GM18508 (cell line): Measurements from ENCODE around the gene PECR.
A peak's percentile ranks its signal among the peaks of the same experiment; 100 is the strongest.

Experiments
- ATAC-seq: cut with Tn5 transposase; IDR thresholded peaks from one replicate; pipeline ENCODE4 v1.9.1; 2021; ENCODE audit warnings: moderate number of reproducible peaks; ENCODE audit not compliant: insufficient read depth, unreplicated experiment

Gene PECR

GRCh38 chr2:216081487-216082116, at the start of gene PECR, which contains the start of gene TMEM169:
Gene PECR (minus strand): TSS chr2:216081809. CDS start chr2:216081741, 68 bp downstream.
Gene TMEM169 (plus strand): TSS chr2:216081919. CDS start chr2:216095964, 14,045 bp downstream.
- peak; percentile 73 for ATAC-seq

GRCh38 chr2:216130346-216130971, 48.9 kb upstream of the PECR start:
- ATAC-seq: no peak

GRCh38 chr2:216126943-216127342, 45.3 kb upstream of the PECR start:
- ATAC-seq: no peak

- ATAC-seq: no peak
Observed at GRCh38 chr2:216121255-216121654, 39.6 kb upstream of the PECR start.

GRCh38 chr2:216119986-216120385, 38.4 kb upstream of the PECR start:
- no peak for ATAC-seq

- no peak for ATAC-seq
Observed at GRCh38 chr2:216119146-216119545, 37.5 kb upstream of the PECR start.

GRCh38 chr2:216118474-216118873, 36.9 kb upstream of the PECR start:
- no peak for ATAC-seq

- no peak for ATAC-seq
Observed at GRCh38 chr2:216117561-216118340, 36.1 kb upstream of the PECR start.

- ATAC-seq: no peak
Observed at GRCh38 chr2:216116418-216116817, 34.8 kb upstream of the PECR start.

- peak; percentile 24 for ATAC-seq
Observed at GRCh38 chr2:216114714-216115531, 33.3 kb upstream of the PECR start.

GRCh38 chr2:216114382-216114713, 32.7 kb upstream of the PECR start:
- no peak for ATAC-seq

GRCh38 chr2:216113572-216113971, 32.0 kb upstream of the PECR start:
- peak; percentile 55 for ATAC-seq

- no peak for ATAC-seq
Observed at GRCh38 chr2:216112926-216113325, 31.3 kb upstream of the PECR start.

GRCh38 chr2:216111122-216111521, 29.5 kb upstream of the PECR start:
- ATAC-seq: no peak

GRCh38 chr2:216110620-216111019, 29.0 kb upstream of the PECR start:
- no peak for ATAC-seq

- no peak for ATAC-seq
Observed at GRCh38 chr2:216109962-216110614, 28.5 kb upstream of the PECR start.

- no peak for ATAC-seq
Observed at GRCh38 chr2:216108967-216109921, 27.6 kb upstream of the PECR start, which contains the start of gene XRCC5. Gene XRCC5 (plus strand): TSS chr2:216109348. CDS start chr2:216109437, 89 bp downstream.

- ATAC-seq: no peak
Observed at GRCh38 chr2:216108310-216108966, 26.8 kb upstream of the PECR start.
